HepG2 (cell line): ENCODE measurements around the gene PAGE2B. TPM values are rescaled to one million over a fixed set of nuclear protein-coding genes. Genes with fewer than 3 reads are reported as not detected.

Experiments
- ATAC-seq: fragments of 200-7000 bp; cut with Tn5 transposase; 3 replicates; pipeline ENCODE4 v1.9.1; 2020; ENCODE audit warnings: mild to moderate bottlenecking, moderate library complexity
- BruUV-seq: library from RNA; stranded (reverse); fragments of 400-500 nt; replicated peaks from 2 replicates; lab custom pipeline; 2021; lab: Mats Ljungman, UMichigan
- CTCF ChIA-PET: fragments of 300-600 bp; formaldehyde crosslinking; extraction: SDS; loops from one replicate; lab custom pipeline; 2021; ENCODE audit warnings: low total read pairs, inconsistent platforms, low intra/inter-chr PET ratio; lab: Yijun Ruan, JAX
- POLR2A ChIA-PET: fragments of 350-600 bp; sonication (Branson Sonifier 250); formaldehyde crosslinking; loops from one replicate; lab custom pipeline; 2020; ENCODE audit warnings: antibody characterized with exemption, inconsistent platforms; lab: Yijun Ruan, JAX
- DNase-seq: peaks from one replicate; pipeline ENCODE4 v3.0.0-alpha.2; 2015; ENCODE audit warnings: low spot score
- FAIRE-seq: peaks from 3 replicates; lab custom pipeline; 2011; peaks lifted over from hg19 to GRCh38; lab: Jason Lieb, UNC
- H2AFZ ChIP-seq: one replicate; pipeline ENCODE4 v1.6.1; 2011; ENCODE audit warnings: low read length, inconsistent platforms
- H3K27ac ChIP-seq: fragments of 300-600 bp; 3 replicates; pipeline ENCODE4 v1.8.0; 2011; ENCODE audit warnings: mixed run types, mild to moderate bottlenecking, mixed read lengths, low read length, inconsistent platforms; ENCODE audit not compliant: insufficient read depth; ENCODE audit errors: extremely low read length
- H3K27me3 ChIP-seq, 2 experiments: fragments of 200-600 bp in 1 of 2; 2 replicates in 1 of 2; 3 replicates in 1 of 2; pipeline versions ENCODE4 v1.6.0 to v1.8.0; 2011; ENCODE audit warnings: low read length in 2 of 2, mild to moderate bottlenecking in 2 of 2, moderate library complexity in 2 of 2, inconsistent platforms in 1 of 2; ENCODE audit not compliant: insufficient read depth in 2 of 2, control insufficient read depth in 1 of 2
- H3K36me3 ChIP-seq, 2 experiments: fragments of 200-600 bp in 1 of 2; replicated peaks in 1 of 2; 2 replicates in 1 of 2; 3 replicates in 1 of 2; pipeline versions ENCODE4 v1.5.1 to v1.8.0; 2011; ENCODE audit warnings: low read length in 2 of 2, inconsistent platforms in 1 of 2; ENCODE audit not compliant: insufficient read depth in 2 of 2, control insufficient read depth in 1 of 2
- H3K4me1 ChIP-seq: 2 replicates; pipeline ENCODE4 v1.5.1; 2012; ENCODE audit warnings: low read length, inconsistent platforms; ENCODE audit not compliant: insufficient read depth
- H3K4me2 ChIP-seq: 2 replicates; pipeline ENCODE4 v1.6.0; 2011; ENCODE audit warnings: low read depth, low read length, inconsistent platforms
- H3K4me3 ChIP-seq, 3 experiments: fragments of 200-600 bp in 1 of 3; sonication (generic), shearing (Covaris generic) in 1 of 3; replicated peaks in 1 of 3; 2 replicates each; pipeline ENCODE4 v1.5.1; 2011 to 2016; ENCODE audit warnings: low read length in 3 of 3, inconsistent platforms in 2 of 3, low read depth in 2 of 3, mild to moderate bottlenecking in 2 of 3, control low read depth in 1 of 3, mixed read lengths in 1 of 3; ENCODE audit not compliant: insufficient read depth in 1 of 3
- H3K79me2 ChIP-seq: one replicate; pipeline ENCODE4 v1.6.1; 2011; ENCODE audit warnings: low read length, inconsistent platforms; ENCODE audit not compliant: insufficient read depth
- H3K9ac ChIP-seq: 2 replicates; pipeline ENCODE4 v1.6.0; 2011; ENCODE audit warnings: mild to moderate bottlenecking, low read depth, low read length, inconsistent platforms; ENCODE audit not compliant: insufficient read depth
- H3K9me3 ChIP-seq: 2 replicates; pipeline ENCODE4 v1.5.1; 2012; ENCODE audit warnings: mild to moderate bottlenecking, low read length
- H4K20me1 ChIP-seq: 2 replicates; pipeline ENCODE4 v1.6.0; 2011; ENCODE audit warnings: inconsistent platforms, mild to moderate bottlenecking, low read length, moderate library complexity; ENCODE audit not compliant: insufficient read depth
- CSRNP1 ChIP-seq: sonication (generic); formaldehyde crosslinking; IDR thresholded peaks from 2 replicates; pipeline ENCODE4 v1.8.1; 2023; ENCODE audit warnings: mild to moderate bottlenecking, missing genetic modification reagents
- RFX1 ChIP-seq: fragments of 450-650 bp; IDR thresholded peaks from 2 replicates; pipeline ENCODE4 v1.6.1; 2017
- SIX4 ChIP-seq: sonication (generic); formaldehyde crosslinking; IDR thresholded peaks from 2 replicates; pipeline ENCODE4 v1.4.0; 2020; ENCODE audit warnings: missing genetic modification reagents
- YEATS2 ChIP-seq: sonication (generic); formaldehyde crosslinking; IDR thresholded peaks from 2 replicates; pipeline ENCODE4 v1.4.0; 2020; ENCODE audit warnings: missing genetic modification reagents, borderline replicate concordance
- ZMYM2 ChIP-seq: sonication (generic); formaldehyde crosslinking; IDR thresholded peaks from 2 replicates; pipeline ENCODE4 v1.8.0; 2022; ENCODE audit warnings: mild to moderate bottlenecking, missing genetic modification reagents
- ZNF639 ChIP-seq: conservative IDR thresholded peaks from 2 replicates; pipeline ENCODE4 v1.6.1; 2018; ENCODE audit warnings: missing genetic modification reagents
- WGBS: methylation state at CpG from one replicate; pipeline ENCODE4 v1.1.6; 2017; ENCODE audit warnings: low lambda C conversion rate; 5-methylcytosine and 5-hydroxymethylcytosine counted together
- in situ Hi-C: cut with HindIII; loops from 2 replicates; pipeline ENCODE4 v1.10.0; 2017; ENCODE audit warnings: low pct_unique_long_range_greater_than_20kb; ENCODE audit not compliant: extremely low pct_ligation_motif_present
- intact Hi-C: fragments of 100-400 bp; cut with micrococcal nuclease; formaldehyde crosslinking; loops from one replicate; pipeline ENCODE4 v1.10.0; 2022; ENCODE audit not compliant: unreplicated experiment
- polyA plus RNA-seq, 8 experiments: library from polyadenylated mRNA; depleted of rRNA in 3 of 8; stranded (reverse) in 7 of 8; unstranded in 1 of 8; fragments of >200 nt; fragmentation: Illumina TruSeq in 4 of 8; extraction: Trizol in 4 of 8; gene quantifications; 2 replicates each; pipeline versions ENCODE4 v1.2.1 to v1.2.3, GENCODE V29; 2011 to 2016; ENCODE audit warnings: low read depth in 4 of 8, missing spikeins in 1 of 8, mixed read lengths in 1 of 8; ENCODE audit not compliant: insufficient read depth in 1 of 8
- total RNA-seq, 5 experiments: library from RNA; depleted of rRNA; stranded (reverse); fragments of >200 nt; fragmentation: Illumina TruSeq; extraction: Trizol; gene quantifications; 2 replicates each; pipeline ENCODE4 v1.2.3, GENCODE V29; 2016; ENCODE audit warnings: low read depth in 1 of 5
- TF ChIP-seq, protein P1 (sequence below): sonication (generic); formaldehyde crosslinking; IDR thresholded peaks from 2 replicates; pipeline ENCODE4 v1.4.0; 2020; ENCODE audit warnings: mild to moderate bottlenecking, missing genetic modification reagents

Gene PAGE2B
- total and polyA plus RNA-seq, 2 of the 13 experiments (the other 11 are each of a cell fraction or from before 2014, with no cell fraction given) = 0.57 TPM; not detected in 1

DNA sequence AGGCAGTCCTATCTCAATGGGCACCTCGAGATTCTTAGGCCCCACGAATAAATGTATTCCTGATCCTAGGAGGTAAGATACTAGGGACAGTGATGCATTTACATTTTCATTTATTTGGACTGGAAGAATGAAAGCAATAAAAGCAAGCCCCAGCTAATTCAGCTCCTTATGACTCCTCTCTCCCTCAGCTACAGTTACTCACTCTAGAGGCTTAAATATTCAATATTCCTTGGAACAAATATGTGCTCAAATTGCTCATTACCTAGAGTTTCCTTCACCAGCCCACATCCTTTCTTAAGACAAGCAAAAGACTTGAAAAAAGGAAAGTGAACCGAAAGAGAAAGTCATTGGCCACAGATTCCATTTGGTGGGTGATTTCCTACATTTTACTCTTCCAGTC lies 27.9 kb downstream of the PAGE2B start:
- no peak for FAIRE-seq
- Histone ChIP-seq H3K4me2 (no peak overlapping the region), H3K4me1 (0 out of 2 replicates have a peak, but pooled peaks cover 6% of the 10 kb centered on the region), H3K27me3 (no peaks in the 10 kb centered on the region), H3K4me3 (no peak overlapping the region), H3K9me3 (no peaks in the 10 kb centered on the region), H3K36me3 (no peaks in the 10 kb centered on the region), H2AFZ (no peak overlapping the region), H3K79me2 (no peaks in the 10 kb centered on the region), H3K9ac (no peak overlapping the region), H4K20me1 (no peaks in the 10 kb centered on the region), H3K27ac (no peak overlapping the region)
- POLR2A ChIA-PET = no interaction called here
- ATAC-seq = no peak
- in situ Hi-C loops (no loop called here), intact Hi-C loops (no loop called here)
- CTCF ChIA-PET = no interaction called here
- no peak for DNase-seq
- TF ChIP-seq RFX1 (no peak), SIX4 (CRISPR knock-in tag) (no peak), ZNF639 (no peak), YEATS2 (CRISPR knock-in tag) (no peak), CSRNP1 (CRISPR knock-in tag) (no peak), ZMYM2 (CRISPR knock-in tag) (no peak)
- TF ChIP-seq, protein P1, sequence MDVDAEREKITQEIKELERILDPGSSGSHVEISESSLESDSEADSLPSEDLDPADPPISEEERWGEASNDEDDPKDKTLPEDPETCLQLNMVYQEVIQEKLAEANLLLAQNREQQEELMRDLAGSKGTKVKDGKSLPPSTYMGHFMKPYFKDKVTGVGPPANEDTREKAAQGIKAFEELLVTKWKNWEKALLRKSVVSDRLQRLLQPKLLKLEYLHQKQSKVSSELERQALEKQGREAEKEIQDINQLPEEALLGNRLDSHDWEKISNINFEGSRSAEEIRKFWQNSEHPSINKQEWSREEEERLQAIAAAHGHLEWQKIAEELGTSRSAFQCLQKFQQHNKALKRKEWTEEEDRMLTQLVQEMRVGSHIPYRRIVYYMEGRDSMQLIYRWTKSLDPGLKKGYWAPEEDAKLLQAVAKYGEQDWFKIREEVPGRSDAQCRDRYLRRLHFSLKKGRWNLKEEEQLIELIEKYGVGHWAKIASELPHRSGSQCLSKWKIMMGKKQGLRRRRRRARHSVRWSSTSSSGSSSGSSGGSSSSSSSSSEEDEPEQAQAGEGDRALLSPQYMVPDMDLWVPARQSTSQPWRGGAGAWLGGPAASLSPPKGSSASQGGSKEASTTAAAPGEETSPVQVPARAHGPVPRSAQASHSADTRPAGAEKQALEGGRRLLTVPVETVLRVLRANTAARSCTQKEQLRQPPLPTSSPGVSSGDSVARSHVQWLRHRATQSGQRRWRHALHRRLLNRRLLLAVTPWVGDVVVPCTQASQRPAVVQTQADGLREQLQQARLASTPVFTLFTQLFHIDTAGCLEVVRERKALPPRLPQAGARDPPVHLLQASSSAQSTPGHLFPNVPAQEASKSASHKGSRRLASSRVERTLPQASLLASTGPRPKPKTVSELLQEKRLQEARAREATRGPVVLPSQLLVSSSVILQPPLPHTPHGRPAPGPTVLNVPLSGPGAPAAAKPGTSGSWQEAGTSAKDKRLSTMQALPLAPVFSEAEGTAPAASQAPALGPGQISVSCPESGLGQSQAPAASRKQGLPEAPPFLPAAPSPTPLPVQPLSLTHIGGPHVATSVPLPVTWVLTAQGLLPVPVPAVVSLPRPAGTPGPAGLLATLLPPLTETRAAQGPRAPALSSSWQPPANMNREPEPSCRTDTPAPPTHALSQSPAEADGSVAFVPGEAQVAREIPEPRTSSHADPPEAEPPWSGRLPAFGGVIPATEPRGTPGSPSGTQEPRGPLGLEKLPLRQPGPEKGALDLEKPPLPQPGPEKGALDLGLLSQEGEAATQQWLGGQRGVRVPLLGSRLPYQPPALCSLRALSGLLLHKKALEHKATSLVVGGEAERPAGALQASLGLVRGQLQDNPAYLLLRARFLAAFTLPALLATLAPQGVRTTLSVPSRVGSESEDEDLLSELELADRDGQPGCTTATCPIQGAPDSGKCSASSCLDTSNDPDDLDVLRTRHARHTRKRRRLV (CRISPR knock-in tag) = no peak
- WGBS = 2% methylated on average over 3 of the region's 3 CpGs
- no TSS peak for BruUV-seq
